Smooth muscle cell (in vitro differentiated cells): ENCODE results near the gene KPTN. TPM values are rescaled to one million over a fixed set of nuclear protein-coding genes. Genes with fewer than 3 reads are reported as not detected.

Experiments
- DNase-seq: peaks from one replicate; lab custom pipeline; 2025; ENCODE audit not compliant: unreplicated experiment; lab: John Stamatoyannopoulos, UW
- H2AFZ ChIP-seq: fragments of 200-600 bp; sonication (generic); 2 replicates; pipeline ENCODE4 v1.6.0; 2016; ENCODE audit warnings: antibody characterized with exemption, low read depth, mild to moderate bottlenecking
- H3F3A ChIP-seq: fragments of 200-600 bp; sonication (generic); 2 replicates; pipeline ENCODE4 v1.6.0; 2017; ENCODE audit warnings: antibody characterized with exemption, low read depth
- H3K27ac ChIP-seq: fragments of 200-600 bp; sonication (generic); 2 replicates; pipeline ENCODE4 v1.5.1; 2016; ENCODE audit warnings: low read depth, mild to moderate bottlenecking
- H3K27me3 ChIP-seq: fragments of 200-600 bp; sonication (generic); 2 replicates; pipeline ENCODE4 v1.6.1; 2016; ENCODE audit warnings: low read depth, mild to moderate bottlenecking
- H3K36me3 ChIP-seq: fragments of 200-600 bp; sonication (generic); 2 replicates; pipeline ENCODE4 v1.5.1; 2016; ENCODE audit warnings: low read depth
- H3K4me1 ChIP-seq: fragments of 200-600 bp; sonication (generic); 2 replicates; pipeline ENCODE4 v1.5.1; 2016; ENCODE audit warnings: low read depth
- H3K4me2 ChIP-seq: fragments of 200-600 bp; sonication (generic); 2 replicates; pipeline ENCODE4 v1.6.0; 2016; ENCODE audit warnings: mild to moderate bottlenecking
- H3K4me3 ChIP-seq: fragments of 200-600 bp; sonication (generic); 2 replicates; pipeline ENCODE4 v1.5.1; 2016; ENCODE audit warnings: mild to moderate bottlenecking
- H3K79me2 ChIP-seq: fragments of 200-600 bp; sonication (generic); 2 replicates; pipeline ENCODE4 v1.6.0; 2016; ENCODE audit warnings: low read depth, mild to moderate bottlenecking
- H3K9ac ChIP-seq: fragments of 200-600 bp; sonication (generic); 2 replicates; pipeline ENCODE4 v1.6.0; 2016; ENCODE audit warnings: low read depth
- H3K9me3 ChIP-seq: fragments of 200-600 bp; sonication (generic); replicated peaks from 2 replicates; pipeline ENCODE4 v1.5.1; 2016; ENCODE audit warnings: low read depth
- H4K20me1 ChIP-seq: fragments of 200-600 bp; sonication (generic); 2 replicates; pipeline ENCODE4 v1.6.0; 2016; ENCODE audit warnings: low read depth
- CTCF ChIP-seq: fragments of 200-600 bp; sonication (generic); IDR thresholded peaks from 2 replicates; pipeline ENCODE4 v1.5.1; 2017; ENCODE audit warnings: borderline replicate concordance, mild to moderate bottlenecking, antibody characterized with exemption; ENCODE audit not compliant: insufficient read depth, poor library complexity, severe bottlenecking
- WGBS: methylation state at CpG from one replicate; pipeline ENCODE4 v1.1.7; 2016; ENCODE audit warnings: low lambda C conversion rate; 5-methylcytosine and 5-hydroxymethylcytosine counted together
- polyA plus RNA-seq: library from polyadenylated mRNA; unstranded; fragments of >200 nt; fragmentation: Nextera tagmentation; extraction: Ambion mirVana; gene quantifications from 2 replicates; pipeline ENCODE4 v1.2.1, GENCODE V29; 2016
- total RNA-seq: library from RNA; depleted of rRNA; stranded (reverse); fragments of >200 nt; gene quantifications from 2 replicates; pipeline ENCODE4 v1.2.3, GENCODE V29; 2014

The KPTN gene
- total and polyA plus RNA-seq, 2 experiments from 2014 or later, result 10.6 to 12.2 TPM

GRCh38 chr19:47511681-47512080 lies 27.7 kb upstream of the KPTN start:
- no peak for DNase-seq
- H3K4me3 ChIP-seq, result no peak overlapping the region

GRCh38 chr19:47511128-47511517 lies 27.1 kb upstream of the KPTN start:
- Histone ChIP-seq H4K20me1 (peaks cover 73% of the 10 kb centered on the region), H3K4me3 (no peak overlapping the region), H3K9me3 (no peaks in the 10 kb centered on the region), H3K4me2 (no peak overlapping the region), H3K36me3 (no peaks in the 10 kb centered on the region), H3K9ac (no peak overlapping the region), H3K27me3 (no peaks in the 10 kb centered on the region), H3K27ac (no peak overlapping the region), H3K79me2 (peaks cover 79% of the 10 kb centered on the region), H3F3A (no peaks in the 10 kb centered on the region), H3K4me1 (peaks cover 6% of the 10 kb centered on the region), H2AFZ (no peak overlapping the region)
- WGBS, result 100% methylated on average over 6 of the region's 6 CpGs
- no peak for TF ChIP-seq CTCF
- no peak for DNase-seq

More at GRCh38 chr19:47511681-47512080, 27.7 kb upstream of the KPTN start:
- Histone ChIP-seq H3K4me2 (no peak overlapping the region), H3K9ac (no peak overlapping the region), H3K4me1 (peaks cover 6% of the 10 kb centered on the region), H3K27ac (peak overlapping the region; percentile 42), H3K36me3 (no peaks in the 10 kb centered on the region), H3K79me2 (peaks cover 73% of the 10 kb centered on the region), H2AFZ (no peak overlapping the region), H3K27me3 (no peaks in the 10 kb centered on the region), H4K20me1 (peaks cover 68% of the 10 kb centered on the region), H3K9me3 (no peaks in the 10 kb centered on the region), H3F3A (no peaks in the 10 kb centered on the region)
- no peak for TF ChIP-seq CTCF
- 78% methylated on average over 7 of the region's 7 CpGs for WGBS

- peaks cover 80% of the 10 kb centered on the region for H3K79me2 ChIP-seq
- peaks cover 6% of the 10 kb centered on the region for H3K4me1 ChIP-seq
- DNase-seq, result no peak
- H2AFZ ChIP-seq, result no peak overlapping the region
- no peaks in the 10 kb centered on the region for H3K36me3 ChIP-seq
- no peak for TF ChIP-seq CTCF
- H3K9ac ChIP-seq, result no peak overlapping the region
- H3K9me3 ChIP-seq, result no peaks in the 10 kb centered on the region
- 91% methylated on average over 12 of the region's 12 CpGs for WGBS
- H4K20me1 ChIP-seq, result peaks cover 76% of the 10 kb centered on the region
- no peaks in the 10 kb centered on the region for H3K27me3 ChIP-seq
- no peak overlapping the region for H3K4me2 ChIP-seq
- no peaks in the 10 kb centered on the region for H3F3A ChIP-seq
- H3K4me3 ChIP-seq, result no peak overlapping the region
- H3K27ac ChIP-seq, result no peak overlapping the region
Measured at GRCh38 chr19:47510516-47511127, 26.6 kb upstream of the KPTN start.

- Histone ChIP-seq H4K20me1 (peaks cover 83% of the 10 kb centered on the region), H3K4me2 (no peak overlapping the region), H3K9me3 (no peaks in the 10 kb centered on the region), H3F3A (no peaks in the 10 kb centered on the region), H3K4me3 (no peak overlapping the region), H3K36me3 (no peaks in the 10 kb centered on the region), H3K9ac (no peak overlapping the region), H3K4me1 (peaks cover 6% of the 10 kb centered on the region), H3K27me3 (no peaks in the 10 kb centered on the region), H2AFZ (no peak overlapping the region), H3K79me2 (peaks cover 80% of the 10 kb centered on the region), H3K27ac (no peak overlapping the region)
- no peak for TF ChIP-seq CTCF
- no peak for DNase-seq
- WGBS, result 99% methylated on average over 8 of the region's 8 CpGs
Measured at GRCh38 chr19:47509973-47510372, 26.0 kb upstream of the KPTN start.
